Prostate gland (tissue), 2 donors: ENCODE results near the gene TMSB15B. TPM values are rescaled to one million over a fixed set of nuclear protein-coding genes. Genes with fewer than 3 reads are reported as not detected.
"Not testable (repeated sequence)": the region's sequence is repeated elsewhere in the genome, so short reads cannot be mapped to it uniquely, and the experiment has no call there.

Experiments
- DNase-seq: peaks from one replicate; pipeline ENCODE4 v3.0.0-alpha.2; 2019; ENCODE audit warnings: low spot score
- H3K27ac ChIP-seq, 2 donors: fragments of 200-600 bp; sonication (generic); 2 replicates each; pipeline ENCODE4 v1.5.1; 2017 to 2019
- H3K27me3 ChIP-seq: fragments of 200-600 bp; sonication (generic); replicated peaks from 2 replicates; pipeline ENCODE4 v1.5.1; 2019; ENCODE audit not compliant: insufficient read depth
- H3K36me3 ChIP-seq, 2 donors: fragments of 200-600 bp; sonication (generic); 1 replicate in 1 of 2; 2 replicates in 1 of 2; pipeline versions ENCODE4 v1.5.1 to v1.8.1; 2017 to 2019
- H3K4me1 ChIP-seq: fragments of 200-600 bp; sonication (generic); replicated peaks from 2 replicates; pipeline ENCODE4 v1.5.1; 2019
- H3K4me3 ChIP-seq, 2 donors: fragments of 200-600 bp; sonication (generic); 2 replicates each; pipeline ENCODE4 v1.5.1; 2017 to 2019
- H3K9me3 ChIP-seq: fragments of 200-600 bp; sonication (generic); 2 replicates; pipeline ENCODE4 v1.5.1; 2017
- CTCF ChIP-seq, 4 experiments: fragments of 200-600 bp in 2 of 4; fragments of 450-650 bp in 2 of 4; sonication (generic) in 2 of 4; IDR thresholded peaks; 1 replicate in 3 of 4; 2 replicates in 1 of 4; pipeline ENCODE4 v1.5.1; 2016 to 2019; ENCODE audit warnings: antibody characterized with exemption in 4 of 4, mild to moderate bottlenecking in 2 of 4, moderate library complexity in 2 of 4
- POLR2A ChIP-seq: fragments of 450-650 bp; IDR thresholded peaks from one replicate; pipeline ENCODE4 v1.6.1; 2016; ENCODE audit warnings: antibody characterized with exemption, mild to moderate bottlenecking
- POLR2AphosphoS5 ChIP-seq: sonication (generic); formaldehyde crosslinking; IDR thresholded peaks from one replicate; pipeline ENCODE4 v1.6.1; 2017; ENCODE audit warnings: antibody characterized with exemption
- WGBS: methylation state at CpG from one replicate; pipeline ENCODE4 v1.1.5; 2018; 5-methylcytosine and 5-hydroxymethylcytosine counted together
- intact Hi-C: fragments of 100-400 bp; cut with DNase I; formaldehyde crosslinking; loops from one replicate; pipeline ENCODE4 v1.14.2; 2022
- total RNA-seq, 2 donors: library from RNA; depleted of rRNA; stranded (reverse); fragments of >200 nt; gene quantifications; one replicate each; pipeline ENCODE4 v1.1.0, GENCODE V29; 2016

Gene TMSB15B
- 10 to 100 TPM in 1 of 2 donors, 1 to 10 TPM in 1; 8.2 to 10.4 TPM for total RNA-seq

GRCh38 chrX:103962411-103963278, at the start of gene TMSB15B:
Gene TMSB15B, plus strand, starts transcription at chrX:103962627.
- H3K27ac ChIP-seq, H3K4me1 ChIP-seq, H3K4me3 ChIP-seq, H3K27me3 ChIP-seq, DNase-seq, H3K9me3 ChIP-seq, intact Hi-C loops, H3K36me3 ChIP-seq: not testable (repeated sequence)
- WGBS, result no CpG with 5 or more reads among the region's 55 CpGs

- TF ChIP-seq POLR2A (no peak), POLR2AphosphoS5 (no peak), CTCF (IDR thresholded peaks at IDR 0.05) (no peak)
- Histone ChIP-seq H3K4me1 (no peaks in the 10 kb centered on the region), H3K27me3 (no peaks in the 10 kb centered on the region), H3K4me3 (no peak overlapping the region), H3K36me3 (no peaks in the 10 kb centered on the region), H3K27ac (no peak overlapping the region), H3K9me3 (no peaks in the 10 kb centered on the region)
- WGBS, result 84% methylated on average over 10 of the region's 10 CpGs
- no peak for DNase-seq
- intact Hi-C loops, result no loop called here
Measured at GRCh38 chrX:103913356-103914020, 48.9 kb upstream of the TMSB15B start.

- DNase-seq, result peak; percentile 14
- intact Hi-C loops, result no loop called here
- Histone ChIP-seq H3K27me3 (no peaks in the 10 kb centered on the region), H3K4me3 (peak overlapping the region; percentile 40 to 42), H3K4me1 (no peaks in the 10 kb centered on the region), H3K9me3 (no peaks in the 10 kb centered on the region), H3K36me3 (no peaks in the 10 kb centered on the region), H3K27ac (no peak overlapping the region)
- TF ChIP-seq CTCF (IDR thresholded peaks at IDR 0.05) (peak in 3 of 4 experiments; percentile 18 to 44 (median 39)), POLR2A (no peak)
- 0% methylated on average over 12 of the region's 18 CpGs for WGBS
Measured at GRCh38 chrX:103918050-103918449, 44.4 kb upstream of the TMSB15B start.

GRCh38 chrX:103918571-103919269, 43.7 kb upstream of the TMSB15B start:
- no peaks in the 10 kb centered on the region for H3K4me1 ChIP-seq
- TF ChIP-seq CTCF (IDR thresholded peaks at IDR 0.05), result no peak
- no peak for TF ChIP-seq POLR2A
- no peak for TF ChIP-seq POLR2AphosphoS5
- H3K27ac ChIP-seq, result peak overlapping the region; percentile 69
- H3K36me3 ChIP-seq, result no peaks in the 10 kb centered on the region
- H3K27me3 ChIP-seq, result no peaks in the 10 kb centered on the region
- no peaks in the 10 kb centered on the region for H3K9me3 ChIP-seq
- peak; percentile 19 for DNase-seq
- H3K4me3 ChIP-seq, result peak overlapping the region; percentile 40 to 42
- intact Hi-C loops, result no loop called here
- WGBS, result 0% methylated on average over 34 of the region's 64 CpGs

GRCh38 chrX:103919270-103919637, 43.2 kb upstream of the TMSB15B start:
- TF ChIP-seq CTCF (IDR thresholded peaks at IDR 0.05) (peak in 1 of 4 experiments; percentile 14), POLR2A (no peak), POLR2AphosphoS5 (no peak)
- peak overlapping the region; percentile 69 for H3K27ac ChIP-seq
- no peaks in the 10 kb centered on the region for H3K9me3 ChIP-seq
- H3K4me3 ChIP-seq, result peak overlapping the region; percentile 40 to 42
- no peaks in the 10 kb centered on the region for H3K27me3 ChIP-seq
- no peaks in the 10 kb centered on the region for H3K36me3 ChIP-seq
- intact Hi-C loops, result no loop called here
- no peak for DNase-seq
- under 1% methylated on average over 10 of the region's 10 CpGs for WGBS
- no peaks in the 10 kb centered on the region for H3K4me1 ChIP-seq

GRCh38 chrX:103920515-103920914, 41.9 kb upstream of the TMSB15B start:
- DNase-seq, H3K27me3 ChIP-seq, H3K4me1 ChIP-seq, H3K9me3 ChIP-seq, H3K27ac ChIP-seq, H3K36me3 ChIP-seq, H3K4me3 ChIP-seq, intact Hi-C loops: not testable (repeated sequence)
- WGBS, result 94% methylated on average over 3 of the region's 3 CpGs
